ENCODE measurements around the gene RAMP3.

RAMP3 gene

DNA sequence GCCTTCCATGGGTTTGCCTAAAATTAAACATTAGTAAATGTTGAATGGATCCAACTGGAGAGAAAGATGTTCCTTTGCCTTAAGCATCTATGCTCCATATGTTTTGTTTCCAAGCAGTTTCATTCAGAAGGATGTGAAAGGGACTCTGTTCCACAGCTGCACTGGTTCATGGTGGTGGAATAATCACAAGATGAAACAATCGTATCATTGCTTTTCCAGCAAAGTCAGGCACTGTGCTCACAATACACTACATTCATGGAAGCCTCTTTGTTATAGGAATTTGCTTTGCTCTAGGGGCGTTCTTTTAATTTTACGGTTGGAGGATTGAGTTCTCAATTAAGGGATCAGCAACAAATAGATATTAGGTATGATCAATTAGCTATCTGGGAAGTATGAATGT, 33.8 kb downstream of the RAMP3 start:
- POLR2A ChIA-PET = no interaction called here
- no peak for DNase-seq
- Histone ChIP-seq H3K4me3 (ENCODE audit: control insufficient read depth in 1 of 7, extremely low read depth in 1 of 7, insufficient read depth in 4 of 7, low read depth in 2 of 7, low read length in 6 of 7) (no peak overlapping the region), H3K4me1 (ENCODE audit: control extremely low read depth in 1 of 4, control insufficient read depth in 4 of 4, insufficient read depth in 4 of 4, low read length in 3 of 4) (no peaks in the 10 kb centered on the region), H3K9me3 (ENCODE audit: control extremely low read depth in 1 of 5, control insufficient read depth in 4 of 5, insufficient read depth in 2 of 5, low read depth in 1 of 5, low read length in 4 of 5) (peaks cover 0 to 12% (median 5%) of the 10 kb centered on the region in 5 experiments), H3K27ac (ENCODE audit: insufficient read depth in 1 of 2, low read depth in 1 of 2, low read length in 2 of 2, poor library complexity in 1 of 2, severe bottlenecking in 2 of 2) (no peak overlapping the region), H3K36me3 (ENCODE audit: control insufficient read depth in 4 of 4, insufficient read depth in 4 of 4, low read length in 3 of 4) (no peaks in the 10 kb centered on the region), H3K27me3 (replicated peaks in 2 of 5; ENCODE audit: control insufficient read depth in 4 of 5, insufficient read depth in 5 of 5, low read length in 4 of 5) (no peaks in the 10 kb centered on the region)
- CTCF ChIA-PET = no interaction called here
- no CpG with 5 or more reads among the region's 3 CpGs for WGBS (ENCODE audit: insufficient coverage)

DNA sequence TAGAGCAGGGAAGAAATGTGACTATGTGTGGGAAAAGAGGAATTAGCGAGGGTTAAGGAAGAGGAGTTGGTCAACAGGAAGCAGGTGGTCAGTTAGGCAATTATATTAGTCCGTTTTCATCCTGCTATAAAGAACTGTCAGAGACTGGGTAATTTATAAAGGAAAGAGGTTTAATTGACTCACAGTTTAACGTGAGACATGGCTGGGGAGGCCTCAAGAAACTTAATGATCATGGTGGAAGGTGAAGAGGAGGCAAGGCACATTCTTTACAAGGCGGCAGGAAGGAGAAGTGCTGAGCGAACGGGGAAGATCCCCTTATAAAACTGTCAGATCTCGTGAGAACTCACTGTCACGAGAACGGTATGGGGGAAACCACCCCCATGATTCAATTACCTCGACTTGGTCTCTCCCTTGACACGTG, 35.0 kb downstream of the RAMP3 start:
- no peaks in the 10 kb centered on the region for H3K36me3 ChIP-seq (ENCODE audit: control insufficient read depth in 4 of 4, insufficient read depth in 4 of 4, low read length in 3 of 4)
- DNase-seq = peak in 2 of 3 donors; percentile 8 to 17
- ChIA-PET CTCF (no interaction called here), POLR2A (no interaction called here)
- 46% methylated on average over 7 of the region's 11 CpGs for WGBS (ENCODE audit: insufficient coverage)
- peaks cover 0 to 12% (median 5%) of the 10 kb centered on the region in 5 experiments for H3K9me3 ChIP-seq (ENCODE audit: control extremely low read depth in 1 of 5, control insufficient read depth in 4 of 5, insufficient read depth in 2 of 5, low read depth in 1 of 5, low read length in 4 of 5)
- peak overlapping the region in 1 of 7 experiments; percentile 50 for H3K4me3 ChIP-seq (ENCODE audit: control insufficient read depth in 1 of 7, extremely low read depth in 1 of 7, insufficient read depth in 4 of 7, low read depth in 2 of 7, low read length in 6 of 7)
- H3K4me1 ChIP-seq (ENCODE audit: control extremely low read depth in 1 of 4, control insufficient read depth in 4 of 4, insufficient read depth in 4 of 4, low read length in 3 of 4) = no peaks in the 10 kb centered on the region
- no peaks in the 10 kb centered on the region for H3K27me3 ChIP-seq (replicated peaks in 2 of 5; ENCODE audit: control insufficient read depth in 4 of 5, insufficient read depth in 5 of 5, low read length in 4 of 5)
- no peak overlapping the region for H3K27ac ChIP-seq (ENCODE audit: insufficient read depth in 1 of 2, low read depth in 1 of 2, low read length in 2 of 2, poor library complexity in 1 of 2, severe bottlenecking in 2 of 2)

DNA sequence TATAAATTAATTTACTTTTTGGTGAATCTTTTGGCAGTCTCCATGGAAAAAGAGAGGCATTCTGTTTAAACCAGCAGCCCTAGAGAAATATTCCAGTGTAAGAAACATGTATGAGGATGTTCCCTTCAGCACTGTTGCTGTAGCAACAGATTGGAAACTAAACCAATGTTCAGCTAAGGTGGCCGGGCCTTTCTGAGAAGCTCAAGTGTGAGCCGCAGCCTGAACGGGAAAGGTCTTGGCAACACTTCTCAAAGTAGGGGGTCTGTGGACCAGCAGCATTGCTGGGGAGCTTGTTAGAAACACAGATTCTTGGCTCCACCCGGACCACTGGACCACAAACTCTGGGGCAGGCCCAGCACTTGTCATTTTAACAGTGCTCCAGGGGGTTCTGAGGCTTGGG, 36.2 kb downstream of the RAMP3 start:
- ChIA-PET CTCF (interaction anchor here (1.2 kb wide), 1 partner anchor 21 kb away, joined by 4 read pairs; no protein-coding TSS in a partner anchor), POLR2A (no interaction called here)
- H3K27me3 ChIP-seq (replicated peaks in 2 of 5; ENCODE audit: control insufficient read depth in 4 of 5, insufficient read depth in 5 of 5, low read length in 4 of 5) = no peaks in the 10 kb centered on the region
- H3K4me3 ChIP-seq (ENCODE audit: control insufficient read depth in 1 of 7, extremely low read depth in 1 of 7, insufficient read depth in 4 of 7, low read depth in 2 of 7, low read length in 6 of 7) = no peak overlapping the region
- no peaks in the 10 kb centered on the region for H3K4me1 ChIP-seq (ENCODE audit: control extremely low read depth in 1 of 4, control insufficient read depth in 4 of 4, insufficient read depth in 4 of 4, low read length in 3 of 4)
- no peak overlapping the region for H3K27ac ChIP-seq (ENCODE audit: insufficient read depth in 1 of 2, low read depth in 1 of 2, low read length in 2 of 2, poor library complexity in 1 of 2, severe bottlenecking in 2 of 2)
- H3K9me3 ChIP-seq (ENCODE audit: control extremely low read depth in 1 of 5, control insufficient read depth in 4 of 5, insufficient read depth in 2 of 5, low read depth in 1 of 5, low read length in 4 of 5) = peaks cover 0 to 12% (median 5%) of the 10 kb centered on the region in 5 experiments
- WGBS (ENCODE audit: insufficient coverage) = 94% methylated on average over 4 of the region's 4 CpGs
- DNase-seq = no peak
- H3K36me3 ChIP-seq (ENCODE audit: control insufficient read depth in 4 of 4, insufficient read depth in 4 of 4, low read length in 3 of 4) = no peaks in the 10 kb centered on the region

DNA sequence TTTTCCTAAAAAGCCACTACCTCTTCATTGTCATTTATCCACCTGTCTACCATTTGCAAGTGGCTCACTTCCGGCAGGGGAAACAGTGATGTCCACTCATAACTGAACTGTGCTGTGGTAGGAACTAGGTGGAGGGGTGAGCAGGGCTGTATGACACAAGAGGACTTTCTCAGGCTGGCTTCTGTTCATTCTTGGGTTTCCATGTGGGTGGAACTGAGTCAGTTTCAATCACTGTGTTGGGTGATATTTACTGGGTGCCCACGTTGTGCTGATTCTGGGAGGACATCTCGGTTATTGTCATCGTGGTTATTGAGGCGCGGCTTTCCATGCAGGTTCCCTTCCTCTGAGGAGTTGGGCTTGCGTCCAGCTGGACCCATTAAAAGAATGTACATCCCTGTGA, 38.8 kb downstream of the RAMP3 start:
- Histone ChIP-seq H3K4me3 (ENCODE audit: control insufficient read depth in 1 of 7, extremely low read depth in 1 of 7, insufficient read depth in 4 of 7, low read depth in 2 of 7, low read length in 6 of 7) (no peak overlapping the region), H3K27me3 (replicated peaks in 2 of 5; ENCODE audit: control insufficient read depth in 4 of 5, insufficient read depth in 5 of 5, low read length in 4 of 5) (peaks cover 0 to 3% (median 0%) of the 10 kb centered on the region in 5 experiments), H3K36me3 (ENCODE audit: control insufficient read depth in 4 of 4, insufficient read depth in 4 of 4, low read length in 3 of 4) (no peaks in the 10 kb centered on the region), H3K27ac (ENCODE audit: insufficient read depth in 1 of 2, low read depth in 1 of 2, low read length in 2 of 2, poor library complexity in 1 of 2, severe bottlenecking in 2 of 2) (no peak overlapping the region), H3K9me3 (ENCODE audit: control extremely low read depth in 1 of 5, control insufficient read depth in 4 of 5, insufficient read depth in 2 of 5, low read depth in 1 of 5, low read length in 4 of 5) (peaks cover 0 to 12% (median 5%) of the 10 kb centered on the region in 5 experiments), H3K4me1 (ENCODE audit: control extremely low read depth in 1 of 4, control insufficient read depth in 4 of 4, insufficient read depth in 4 of 4, low read length in 3 of 4) (no peaks in the 10 kb centered on the region)
- 90% methylated on average over 6 of the region's 7 CpGs for WGBS (ENCODE audit: insufficient coverage)
- ChIA-PET POLR2A (no interaction called here), CTCF (interaction anchor here (1.6 kb wide), 1 partner anchor 7 kb away, joined by 4 read pairs; no protein-coding TSS in a partner anchor)
- no peak for DNase-seq

DNA sequence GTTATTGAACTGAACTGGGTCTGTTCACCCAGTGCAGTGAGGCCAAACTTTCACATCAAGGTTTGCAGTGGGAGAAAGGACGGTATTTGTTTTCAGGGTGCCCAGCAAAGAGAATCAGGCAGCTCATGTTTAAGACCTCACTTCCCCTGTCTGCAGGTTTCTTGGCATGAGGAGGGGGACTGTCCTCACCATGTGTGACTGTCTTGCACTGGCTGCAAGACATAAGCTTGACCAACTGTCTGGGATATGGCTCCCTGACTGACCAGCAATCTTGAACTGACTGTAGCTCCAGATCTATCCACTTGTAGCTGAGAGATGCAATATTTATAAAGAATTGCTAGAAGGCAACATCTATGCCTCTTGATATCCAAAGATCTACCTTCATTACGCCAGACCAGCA, 39.9 kb downstream of the RAMP3 start:
- H3K9me3 ChIP-seq (ENCODE audit: control extremely low read depth in 1 of 5, control insufficient read depth in 4 of 5, insufficient read depth in 2 of 5, low read depth in 1 of 5, low read length in 4 of 5) = peaks cover 0 to 11% (median 5%) of the 10 kb centered on the region in 5 experiments
- ChIA-PET CTCF (no interaction called here), POLR2A (no interaction called here)
- H3K4me1 ChIP-seq (ENCODE audit: control extremely low read depth in 1 of 4, control insufficient read depth in 4 of 4, insufficient read depth in 4 of 4, low read length in 3 of 4) = no peaks in the 10 kb centered on the region
- H3K36me3 ChIP-seq (ENCODE audit: control insufficient read depth in 4 of 4, insufficient read depth in 4 of 4, low read length in 3 of 4) = no peaks in the 10 kb centered on the region
- 100% methylated on average over 1 of the region's 2 CpGs for WGBS (ENCODE audit: insufficient coverage)
- H3K4me3 ChIP-seq (ENCODE audit: control insufficient read depth in 1 of 7, extremely low read depth in 1 of 7, insufficient read depth in 4 of 7, low read depth in 2 of 7, low read length in 6 of 7) = no peak overlapping the region
- H3K27ac ChIP-seq (ENCODE audit: insufficient read depth in 1 of 2, low read depth in 1 of 2, low read length in 2 of 2, poor library complexity in 1 of 2, severe bottlenecking in 2 of 2) = no peak overlapping the region
- DNase-seq = no peak
- peaks cover 0 to 5% (median 0%) of the 10 kb centered on the region in 5 experiments for H3K27me3 ChIP-seq (replicated peaks in 2 of 5; ENCODE audit: control insufficient read depth in 4 of 5, insufficient read depth in 5 of 5, low read length in 4 of 5)

DNA sequence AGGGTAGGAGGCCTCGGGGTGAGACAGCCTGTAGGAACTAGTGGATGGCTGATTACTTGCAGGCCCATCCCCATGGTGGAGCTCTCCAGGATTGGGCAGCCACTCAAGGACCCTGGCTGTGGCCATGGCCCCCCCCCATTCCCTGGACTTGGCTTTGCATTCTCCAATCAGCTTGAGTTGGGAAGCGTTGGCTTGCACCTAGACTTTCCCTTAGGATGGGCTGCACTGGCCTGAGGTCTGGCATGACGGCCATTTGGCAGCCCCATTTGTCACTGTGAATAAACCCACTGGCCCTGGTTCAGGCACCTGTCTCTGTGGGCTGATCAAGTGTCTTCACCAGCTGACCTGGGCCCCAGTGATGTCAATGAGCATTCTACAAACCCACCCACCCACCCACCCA, 41.4 kb downstream of the RAMP3 start:
- peaks cover 0 to 5% (median 0%) of the 10 kb centered on the region in 5 experiments for H3K27me3 ChIP-seq (replicated peaks in 2 of 5; ENCODE audit: control insufficient read depth in 4 of 5, insufficient read depth in 5 of 5, low read length in 4 of 5)
- 100% methylated on average over 3 of the region's 3 CpGs for WGBS (ENCODE audit: insufficient coverage)
- peaks cover 0 to 3% (median 0%) of the 10 kb centered on the region in 5 experiments for H3K9me3 ChIP-seq (ENCODE audit: control extremely low read depth in 1 of 5, control insufficient read depth in 4 of 5, insufficient read depth in 2 of 5, low read depth in 1 of 5, low read length in 4 of 5)
- ChIA-PET CTCF (no interaction called here), POLR2A (no interaction called here)
- no peak overlapping the region for H3K27ac ChIP-seq (ENCODE audit: insufficient read depth in 1 of 2, low read depth in 1 of 2, low read length in 2 of 2, poor library complexity in 1 of 2, severe bottlenecking in 2 of 2)
- H3K4me3 ChIP-seq (ENCODE audit: control insufficient read depth in 1 of 7, extremely low read depth in 1 of 7, insufficient read depth in 4 of 7, low read depth in 2 of 7, low read length in 6 of 7) = no peak overlapping the region
- DNase-seq = no peak
- no peaks in the 10 kb centered on the region for H3K4me1 ChIP-seq (ENCODE audit: control extremely low read depth in 1 of 4, control insufficient read depth in 4 of 4, insufficient read depth in 4 of 4, low read length in 3 of 4)
- no peaks in the 10 kb centered on the region for H3K36me3 ChIP-seq (ENCODE audit: control insufficient read depth in 4 of 4, insufficient read depth in 4 of 4, low read length in 3 of 4)

DNA sequence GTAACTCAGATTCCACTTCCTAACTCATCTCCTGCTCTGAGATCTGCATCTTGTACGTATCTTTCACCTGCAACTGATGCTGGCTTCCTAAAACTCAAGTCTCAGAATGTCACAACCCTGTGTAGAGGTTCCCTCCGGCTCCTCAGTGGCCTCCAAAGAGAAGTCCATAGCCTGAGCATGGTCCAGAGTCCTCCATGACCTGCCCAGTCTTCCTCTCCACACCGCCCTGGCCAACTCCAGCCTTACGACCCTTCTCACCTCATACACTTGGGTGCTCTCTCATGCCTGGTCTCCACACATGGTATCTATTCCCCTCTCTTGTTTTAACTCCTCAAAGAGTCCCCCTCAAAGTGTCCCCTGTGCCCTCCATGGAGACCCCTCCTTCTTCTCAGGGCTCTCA, 41.9 kb downstream of the RAMP3 start:
- Histone ChIP-seq H3K4me1 (ENCODE audit: control extremely low read depth in 1 of 4, control insufficient read depth in 4 of 4, insufficient read depth in 4 of 4, low read length in 3 of 4) (no peaks in the 10 kb centered on the region), H3K4me3 (ENCODE audit: control insufficient read depth in 1 of 7, extremely low read depth in 1 of 7, insufficient read depth in 4 of 7, low read depth in 2 of 7, low read length in 6 of 7) (no peak overlapping the region), H3K9me3 (ENCODE audit: control extremely low read depth in 1 of 5, control insufficient read depth in 4 of 5, insufficient read depth in 2 of 5, low read depth in 1 of 5, low read length in 4 of 5) (no peaks in the 10 kb centered on the region), H3K27ac (ENCODE audit: insufficient read depth in 1 of 2, low read depth in 1 of 2, low read length in 2 of 2, poor library complexity in 1 of 2, severe bottlenecking in 2 of 2) (no peak overlapping the region), H3K27me3 (replicated peaks in 2 of 5; ENCODE audit: control insufficient read depth in 4 of 5, insufficient read depth in 5 of 5, low read length in 4 of 5) (peaks cover 0 to 5% (median 0%) of the 10 kb centered on the region in 5 experiments), H3K36me3 (ENCODE audit: control insufficient read depth in 4 of 4, insufficient read depth in 4 of 4, low read length in 3 of 4) (no peaks in the 10 kb centered on the region)
- no peak for DNase-seq
- POLR2A ChIA-PET = no interaction called here
- whole genome bisulfite sequencing (ENCODE audit: insufficient coverage) = 94% methylated on average over 4 of the region's 4 CpGs
- CTCF ChIA-PET = no interaction called here
